Endothelial cell of umbilical vein (primary cell): Measurements from ENCODE around the gene RXFP4. TPM values are rescaled to one million over a fixed set of nuclear protein-coding genes. Genes with fewer than 3 reads are reported as not detected.

ENCODE experiments used
- BruUV-seq: library from RNA; stranded (reverse); fragments of 400-500 nt; replicated peaks from 2 replicates; lab custom pipeline; 2021; lab: Mats Ljungman, UMichigan
- CTCF ChIA-PET: fragments of 300-600, 350-600 bp; sonication (Branson Sonifier 250); formaldehyde crosslinking; loops from one replicate; lab custom pipeline; 2021; ENCODE audit warnings: antibody characterized with exemption, inconsistent platforms; lab: Charles Lee
- POLR2A ChIA-PET: fragments of 300-600, 350-600 bp; sonication (Branson Sonifier 250); formaldehyde crosslinking; loops from one replicate; lab custom pipeline; 2021; ENCODE audit warnings: antibody characterized with exemption, inconsistent platforms; lab: Charles Lee
- DNase-seq: peaks from one replicate; pipeline ENCODE4 v3.0.0-alpha.2; 2011; ENCODE audit warnings: low read depth, low spot score
- FAIRE-seq: peaks from 2 replicates; lab custom pipeline; 2011; peaks lifted over from hg19 to GRCh38; lab: Jason Lieb, UNC
- H2AFZ ChIP-seq: 2 replicates; pipeline ENCODE4 v1.6.0; 2012; ENCODE audit warnings: low read depth, low read length, control low read depth, inconsistent platforms
- H3K27ac ChIP-seq: 2 replicates; pipeline ENCODE4 v1.5.1; 2011; ENCODE audit warnings: low read depth, mild to moderate bottlenecking, control low read depth, low read length, moderate library complexity; ENCODE audit not compliant: insufficient read depth
- H3K27me3 ChIP-seq, 2 experiments: 2 replicates each; pipeline versions ENCODE4 v1.6.0 to v1.6.1; 2011; ENCODE audit warnings: low read length in 2 of 2, mixed read lengths in 1 of 2; ENCODE audit not compliant: control insufficient read depth in 2 of 2, insufficient read depth in 2 of 2
- H3K36me3 ChIP-seq, 2 experiments: 2 replicates in 1 of 2; 3 replicates in 1 of 2; pipeline ENCODE4 v1.5.1; 2011; ENCODE audit warnings: low read length in 2 of 2, mild to moderate bottlenecking in 1 of 2, moderate library complexity in 1 of 2; ENCODE audit not compliant: control insufficient read depth in 2 of 2, insufficient read depth in 2 of 2; ENCODE audit errors: extremely low read depth in 1 of 2
- H3K4me1 ChIP-seq: 3 replicates; pipeline ENCODE4 v1.5.1; 2011; ENCODE audit warnings: mild to moderate bottlenecking, low read length; ENCODE audit not compliant: control insufficient read depth, insufficient read depth; ENCODE audit errors: extremely low read depth
- H3K4me2 ChIP-seq: 2 replicates; pipeline ENCODE4 v1.6.1; 2011; ENCODE audit warnings: low read length, control low read depth, mixed read lengths; ENCODE audit not compliant: insufficient read depth
- H3K4me3 ChIP-seq, 3 experiments: fragments of 200-600 bp in 1 of 3; sonication (generic), shearing (Covaris generic) in 1 of 3; replicated peaks in 1 of 3; 2 replicates each; pipeline ENCODE4 v1.5.1; 2011 to 2016; ENCODE audit warnings: control low read depth in 3 of 3, low read length in 3 of 3, mild to moderate bottlenecking in 2 of 3, inconsistent platforms in 1 of 3, low read depth in 1 of 3, moderate library complexity in 1 of 3; ENCODE audit not compliant: insufficient read depth in 1 of 3
- H3K79me2 ChIP-seq: 2 replicates; pipeline ENCODE4 v1.6.0; 2012; ENCODE audit warnings: low read length, inconsistent platforms; ENCODE audit not compliant: control insufficient read depth, insufficient read depth
- H3K9ac ChIP-seq: replicated peaks from 2 replicates; pipeline ENCODE3; 2011; ENCODE audit warnings: low read length, control low read depth; ENCODE audit not compliant: insufficient read depth; ENCODE audit errors: extremely low read depth
- H3K9me1 ChIP-seq: replicated peaks from 3 replicates; pipeline ENCODE4 v1.6.0; 2011; ENCODE audit warnings: mild to moderate bottlenecking, low read length; ENCODE audit not compliant: control insufficient read depth, insufficient read depth; ENCODE audit errors: extremely low read depth
- H3K9me3 ChIP-seq: replicated peaks from 2 replicates; pipeline ENCODE4 v1.5.1; 2012; ENCODE audit warnings: low read length, inconsistent platforms; ENCODE audit not compliant: control insufficient read depth, insufficient read depth
- H4K20me1 ChIP-seq: replicated peaks from 2 replicates; pipeline ENCODE3; 2011; ENCODE audit warnings: mild to moderate bottlenecking, low read length; ENCODE audit not compliant: control insufficient read depth, insufficient read depth; ENCODE audit errors: extremely low read depth
- EZH2 ChIP-seq: IDR thresholded peaks from 2 replicates; pipeline ENCODE4 v1.6.1; 2012; ENCODE audit warnings: borderline replicate concordance, low read depth, mild to moderate bottlenecking, moderate library complexity, low read length, inconsistent platforms; ENCODE audit not compliant: severe bottlenecking
- FOS ChIP-seq: IDR thresholded peaks from 2 replicates; pipeline ENCODE4 v1.6.1; 2011; ENCODE audit warnings: mild to moderate bottlenecking, low read length, moderate library complexity, borderline replicate concordance; ENCODE audit not compliant: insufficient read depth
- GATA2 ChIP-seq: IDR thresholded peaks from 2 replicates; pipeline ENCODE4 v1.7.0; 2011; ENCODE audit warnings: low read depth, mild to moderate bottlenecking, moderate library complexity, mixed read lengths, low read length; ENCODE audit not compliant: insufficient read length, insufficient read depth
- JUN ChIP-seq: IDR thresholded peaks from 2 replicates; pipeline ENCODE4 v1.6.1; 2011; ENCODE audit warnings: borderline replicate concordance, low read depth; ENCODE audit not compliant: insufficient read length, insufficient read depth
- MYC ChIP-seq: IDR thresholded peaks from one replicate; pipeline ENCODE4 v1.6.1; 2011; ENCODE audit warnings: mild to moderate bottlenecking, low read depth, low read length
- POLR2A ChIP-seq: IDR thresholded peaks from 2 replicates; pipeline ENCODE4 v1.6.1; 2012; ENCODE audit warnings: low read depth, mild to moderate bottlenecking, control low read depth, low read length
- POLR2AphosphoS5 ChIP-seq: IDR thresholded peaks from 2 replicates; pipeline ENCODE4 v1.6.1; 2012; ENCODE audit warnings: low read depth, mild to moderate bottlenecking, control low read depth, low read length, moderate library complexity; ENCODE audit not compliant: insufficient read depth
- dilution Hi-C: fragments of 300-500 bp; cut with MboI; formaldehyde crosslinking; loops from one replicate; pipeline ENCODE4 v1.15.0; 2019; ENCODE audit warnings: low sequenced_read_pairs; ENCODE audit not compliant: extremely low pct_ligation_motif_present
- intact Hi-C: fragments of 100-400 bp; cut with micrococcal nuclease; formaldehyde crosslinking; loops from one replicate; pipeline ENCODE4 v1.10.0; 2022
- polyA plus RNA-seq, 4 experiments: library from polyadenylated mRNA; depleted of rRNA in 3 of 4; stranded (reverse) in 3 of 4; unstranded in 1 of 4; fragments of >200 nt; gene quantifications; 2 replicates each; pipeline versions ENCODE4 v1.2.1 to v1.2.3, GENCODE V29; 2011 to 2012; ENCODE audit warnings: missing spikeins in 1 of 4
- total RNA-seq: library from RNA; stranded (reverse); gene quantifications from 2 replicates; pipeline ENCODE4 v1.2.3, GENCODE V29; 2021
- TF ChIP-seq, protein P1 (sequence below): IDR thresholded peaks from 2 replicates; pipeline ENCODE4 v1.6.1; 2011; ENCODE audit not compliant: insufficient read depth, insufficient read length
- TF ChIP-seq, protein P2 (sequence below), 2 donors: IDR thresholded peaks; 1 replicate in 1 of 2; 2 replicates in 1 of 2; pipeline ENCODE4 v1.5.1; 2011; ENCODE audit warnings: low read length in 2 of 2, mild to moderate bottlenecking in 2 of 2, moderate library complexity in 2 of 2, control low read depth in 1 of 2, inconsistent platforms in 1 of 2, low read depth in 1 of 2; ENCODE audit not compliant: insufficient read depth in 1 of 2; ENCODE audit errors: extremely low read depth in 1 of 2

RXFP4 gene
- total and polyA plus RNA-seq, 2 donors (not counting 3 experiments of a cell fraction or from before 2014, with no cell fraction given), result not detected

DNA sequence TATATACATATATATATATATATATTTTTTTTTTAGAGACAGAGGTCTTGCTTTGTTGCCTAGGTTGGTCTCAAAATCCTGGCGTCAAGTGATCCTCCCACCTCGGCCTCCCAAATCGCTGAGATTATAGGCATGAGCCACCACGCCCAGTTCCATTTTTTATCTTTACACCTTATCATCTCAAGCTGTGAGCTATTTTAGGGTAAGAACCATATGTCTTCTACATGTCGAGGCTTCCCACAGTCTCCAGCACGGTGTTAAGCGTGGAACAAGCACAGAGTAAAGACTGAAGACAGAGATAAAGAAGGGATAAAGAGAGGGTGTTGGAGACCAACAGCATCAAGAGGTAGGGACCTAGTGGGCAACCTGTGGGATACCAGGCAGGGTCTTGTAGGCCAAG lies 22.8 kb downstream of the RXFP4 start:
- H3K9me3 ChIP-seq, result no peaks in the 10 kb centered on the region
- H2AFZ ChIP-seq, result no peak overlapping the region
- no peaks in the 10 kb centered on the region for H3K9me1 ChIP-seq
- DNase-seq (no peak), FAIRE-seq (no peak)
- no peak overlapping the region for H3K9ac ChIP-seq
- POLR2A ChIA-PET, result no interaction called here
- H3K36me3 ChIP-seq, result peaks cover 27 to 54% of the 10 kb centered on the region in 2 experiments
- TF ChIP-seq JUN, result no peak
- no peak for TF ChIP-seq GATA2
- TF ChIP-seq, protein P1, sequence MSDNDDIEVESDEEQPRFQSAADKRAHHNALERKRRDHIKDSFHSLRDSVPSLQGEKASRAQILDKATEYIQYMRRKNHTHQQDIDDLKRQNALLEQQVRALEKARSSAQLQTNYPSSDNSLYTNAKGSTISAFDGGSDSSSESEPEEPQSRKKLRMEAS, result no peak
- TF ChIP-seq, protein P2, sequence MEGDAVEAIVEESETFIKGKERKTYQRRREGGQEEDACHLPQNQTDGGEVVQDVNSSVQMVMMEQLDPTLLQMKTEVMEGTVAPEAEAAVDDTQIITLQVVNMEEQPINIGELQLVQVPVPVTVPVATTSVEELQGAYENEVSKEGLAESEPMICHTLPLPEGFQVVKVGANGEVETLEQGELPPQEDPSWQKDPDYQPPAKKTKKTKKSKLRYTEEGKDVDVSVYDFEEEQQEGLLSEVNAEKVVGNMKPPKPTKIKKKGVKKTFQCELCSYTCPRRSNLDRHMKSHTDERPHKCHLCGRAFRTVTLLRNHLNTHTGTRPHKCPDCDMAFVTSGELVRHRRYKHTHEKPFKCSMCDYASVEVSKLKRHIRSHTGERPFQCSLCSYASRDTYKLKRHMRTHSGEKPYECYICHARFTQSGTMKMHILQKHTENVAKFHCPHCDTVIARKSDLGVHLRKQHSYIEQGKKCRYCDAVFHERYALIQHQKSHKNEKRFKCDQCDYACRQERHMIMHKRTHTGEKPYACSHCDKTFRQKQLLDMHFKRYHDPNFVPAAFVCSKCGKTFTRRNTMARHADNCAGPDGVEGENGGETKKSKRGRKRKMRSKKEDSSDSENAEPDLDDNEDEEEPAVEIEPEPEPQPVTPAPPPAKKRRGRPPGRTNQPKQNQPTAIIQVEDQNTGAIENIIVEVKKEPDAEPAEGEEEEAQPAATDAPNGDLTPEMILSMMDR (IDR thresholded peaks at IDR 0.05; ENCODE audit: extremely low read depth in 1 of 2, insufficient read depth in 1 of 2, low read depth in 1 of 2, low read length in 2 of 2), result no peak
- no peak for TF ChIP-seq EZH2
- TF ChIP-seq POLR2AphosphoS5, result no peak
- no peak for TF ChIP-seq FOS
- TF ChIP-seq MYC, result no peak
- TF ChIP-seq POLR2A, result no peak
- H3K27me3 ChIP-seq, result no peaks in the 10 kb centered on the region
- CTCF ChIA-PET, result interaction anchor here (4.6 kb wide), 1 partner anchor 26 kb away, joined by 79 read pairs; no protein-coding TSS in a partner anchor
- peaks cover 45% of the 10 kb centered on the region for H3K4me1 ChIP-seq
- dilution Hi-C loops (no loop called here), intact Hi-C loops (loop anchor here (10.0 kb wide), 1 partner anchor 171 kb away; no protein-coding TSS in a partner anchor)
- no peak overlapping the region for H3K4me2 ChIP-seq
- no peaks in the 10 kb centered on the region for H4K20me1 ChIP-seq
- H3K79me2 ChIP-seq, result peaks cover 49% of the 10 kb centered on the region
- no TSS peak for BruUV-seq
- H3K27ac ChIP-seq, result no peak overlapping the region
- H3K4me3 ChIP-seq, result no peak overlapping the region
